ENCODE data around the gene ASTN1.

ASTN1 gene

GRCh38 chr1:176866011-176866714, 298.3 kb downstream of the ASTN1 start:
- H3K79me1 ChIP-seq (ENCODE audit: low read depth, low read length) = no peaks in the 10 kb centered on the region
- no CpG with 5 or more reads among the region's 1 CpG for WGBS, 2 donors (ENCODE audit: extremely low coverage in 2 of 2, insufficient read length in 2 of 2, insufficient replicate concordance in 1 of 2)
- DNase-seq (ENCODE audit: low spot score) = no peak

DNA sequence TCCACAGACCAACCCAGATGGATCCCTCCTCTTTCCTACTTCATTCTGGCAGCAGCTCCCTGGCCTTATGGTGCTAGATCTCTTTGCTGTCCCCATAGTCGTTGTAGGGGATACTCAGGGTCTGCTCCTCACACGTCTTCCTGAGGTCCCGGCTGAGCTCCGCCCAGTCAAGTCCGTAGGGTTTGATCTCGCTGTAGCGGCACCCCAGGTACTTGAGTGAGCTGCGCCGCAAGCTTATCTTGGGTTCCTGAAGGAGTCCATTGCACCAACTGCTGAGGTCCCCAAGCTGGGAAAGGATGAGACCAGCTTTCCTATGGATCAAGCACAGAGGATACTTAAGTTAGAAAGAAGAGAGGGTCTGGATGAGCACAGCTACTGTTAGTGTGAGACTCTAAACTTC, 300.3 kb downstream of the ASTN1 start:
- no peak overlapping the region for H3K9ac ChIP-seq (ENCODE audit: low read depth, low read length, poor library complexity)
- H2AFZ ChIP-seq (ENCODE audit: low read length) = no peak overlapping the region
- WGBS, 2 donors (ENCODE audit: extremely low coverage in 2 of 2, insufficient read length in 2 of 2, insufficient replicate concordance in 1 of 2) = no CpG with 5 or more reads among the region's 9 CpGs

More at GRCh38 chr1:176866011-176866714, 298.3 kb downstream of the ASTN1 start:
- no peak overlapping the region for H3K14ac ChIP-seq (ENCODE audit: low read length)
- no peak overlapping the region for H3K18ac ChIP-seq (ENCODE audit: low read length)
- H4K91ac ChIP-seq (ENCODE audit: low read depth, low read length, poor library complexity) = no peak overlapping the region
- H2BK15ac ChIP-seq (ENCODE audit: low read length) = no peak overlapping the region
- no peak overlapping the region for H3K4me2 ChIP-seq (ENCODE audit: insufficient read depth, low read length, poor library complexity, severe bottlenecking)
- H3K23ac ChIP-seq (ENCODE audit: low read depth, low read length, poor library complexity) = no peak overlapping the region
- H2BK12ac ChIP-seq (ENCODE audit: low read length) = no peak overlapping the region
- H2AFZ ChIP-seq (ENCODE audit: low read length) = no peak overlapping the region
- no peaks in the 10 kb centered on the region for H3K4me1 ChIP-seq (ENCODE audit: control insufficient read depth in 2 of 2, insufficient read depth in 1 of 2, low read depth in 1 of 2, low read length in 2 of 2)
- no peak overlapping the region for H3K4ac ChIP-seq (ENCODE audit: low read length)
- no peak overlapping the region for H2BK5ac ChIP-seq (ENCODE audit: low read length)
- H3K9me3 ChIP-seq (replicated peaks in 1 of 2; ENCODE audit: control insufficient read depth in 2 of 2, insufficient read depth in 1 of 2, low read depth in 1 of 2, low read length in 2 of 2) = no peaks in the 10 kb centered on the region
- H3K4me3 ChIP-seq (ENCODE audit: low read length in 2 of 2) = no peak overlapping the region
- no peaks in the 10 kb centered on the region for H3K36me3 ChIP-seq (replicated peaks in 1 of 2; ENCODE audit: control insufficient read depth in 2 of 2, insufficient read depth in 2 of 2, low read length in 2 of 2)
- no peak overlapping the region for H3K27ac ChIP-seq (replicated peaks; ENCODE audit: low read length)
- H3K9ac ChIP-seq (ENCODE audit: low read depth, low read length, poor library complexity) = no peak overlapping the region
- H4K8ac ChIP-seq (ENCODE audit: low read depth, low read length) = no peak overlapping the region
- no peak overlapping the region for H2BK120ac ChIP-seq (ENCODE audit: low read depth, low read length)
- H2AK5ac ChIP-seq (ENCODE audit: low read depth, low read length) = no peak overlapping the region
- H3K27me3 ChIP-seq (ENCODE audit: control insufficient read depth in 3 of 3, insufficient read depth in 3 of 3, low read depth in 1 of 3, low read length in 3 of 3) = no peaks in the 10 kb centered on the region

DNA sequence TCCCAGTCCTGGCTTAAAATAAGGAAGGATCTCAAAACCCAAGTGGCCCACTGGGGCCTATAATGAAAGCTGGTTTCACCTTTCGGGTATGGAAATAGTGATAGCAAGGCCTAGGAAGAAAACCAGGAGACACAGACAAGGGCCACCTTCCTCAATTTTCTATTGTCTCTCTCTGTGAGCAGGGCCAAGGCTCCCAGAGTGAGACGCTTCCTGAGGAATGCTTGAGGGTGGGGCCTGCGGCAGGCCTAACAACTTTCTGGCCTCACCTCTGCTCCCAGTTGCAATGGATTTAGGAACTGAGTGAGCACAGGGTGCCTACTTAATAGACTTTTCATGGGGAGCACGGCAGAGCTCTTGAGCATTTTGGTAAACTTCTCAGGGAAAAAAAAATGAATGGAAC, 300.9 kb downstream of the ASTN1 start:
- no peaks in the 10 kb centered on the region for H3K36me3 ChIP-seq (replicated peaks in 1 of 2; ENCODE audit: control insufficient read depth in 2 of 2, insufficient read depth in 2 of 2, low read length in 2 of 2)
- no peak overlapping the region for H2BK15ac ChIP-seq (ENCODE audit: low read length)
- no CpG with 5 or more reads among the region's 4 CpGs for WGBS, 2 donors (ENCODE audit: extremely low coverage in 2 of 2, insufficient read length in 2 of 2, insufficient replicate concordance in 1 of 2)
- no peaks in the 10 kb centered on the region for H3K79me1 ChIP-seq (ENCODE audit: low read depth, low read length)
- H2BK12ac ChIP-seq (ENCODE audit: low read length) = no peak overlapping the region
- no peak overlapping the region for H3K4me3 ChIP-seq (ENCODE audit: low read length in 2 of 2)
- H3K18ac ChIP-seq (ENCODE audit: low read length) = no peak overlapping the region
- DNase-seq (ENCODE audit: low spot score) = no peak
- H3K4me1 ChIP-seq (ENCODE audit: control insufficient read depth in 2 of 2, insufficient read depth in 1 of 2, low read depth in 1 of 2, low read length in 2 of 2) = no peaks in the 10 kb centered on the region
- H3K27ac ChIP-seq (replicated peaks; ENCODE audit: low read length) = no peak overlapping the region
- no peak overlapping the region for H2AK5ac ChIP-seq (ENCODE audit: low read depth, low read length)
- no peak overlapping the region for H2BK5ac ChIP-seq (ENCODE audit: low read length)
- H3K4me2 ChIP-seq (ENCODE audit: insufficient read depth, low read length, poor library complexity, severe bottlenecking) = no peak overlapping the region
- no peaks in the 10 kb centered on the region for H3K9me3 ChIP-seq (replicated peaks in 1 of 2; ENCODE audit: control insufficient read depth in 2 of 2, insufficient read depth in 1 of 2, low read depth in 1 of 2, low read length in 2 of 2)
- H3K9ac ChIP-seq (ENCODE audit: low read depth, low read length, poor library complexity) = no peak overlapping the region
- no peak overlapping the region for H4K8ac ChIP-seq (ENCODE audit: low read depth, low read length)
- no peak overlapping the region for H2AFZ ChIP-seq (ENCODE audit: low read length)
- H3K14ac ChIP-seq (ENCODE audit: low read length) = no peak overlapping the region
- H3K23ac ChIP-seq (ENCODE audit: low read depth, low read length, poor library complexity) = no peak overlapping the region
- H3K27me3 ChIP-seq (ENCODE audit: control insufficient read depth in 3 of 3, insufficient read depth in 3 of 3, low read depth in 1 of 3, low read length in 3 of 3) = no peaks in the 10 kb centered on the region
- H2BK120ac ChIP-seq (ENCODE audit: low read depth, low read length) = no peak overlapping the region
- H4K91ac ChIP-seq (ENCODE audit: low read depth, low read length, poor library complexity) = no peak overlapping the region
- no peak overlapping the region for H3K4ac ChIP-seq (ENCODE audit: low read length)

More for the DNA sequence above, 300.3 kb downstream of the ASTN1 start:
- Histone ChIP-seq H4K91ac (ENCODE audit: low read depth, low read length, poor library complexity) (no peak overlapping the region), H3K4me2 (ENCODE audit: insufficient read depth, low read length, poor library complexity, severe bottlenecking) (no peak overlapping the region), H3K4me3 (ENCODE audit: low read length in 2 of 2) (no peak overlapping the region), H3K36me3 (replicated peaks in 1 of 2; ENCODE audit: control insufficient read depth in 2 of 2, insufficient read depth in 2 of 2, low read length in 2 of 2) (no peaks in the 10 kb centered on the region), H3K9me3 (replicated peaks in 1 of 2; ENCODE audit: control insufficient read depth in 2 of 2, insufficient read depth in 1 of 2, low read depth in 1 of 2, low read length in 2 of 2) (no peaks in the 10 kb centered on the region), H3K79me1 (ENCODE audit: low read depth, low read length) (no peaks in the 10 kb centered on the region), H2BK12ac (ENCODE audit: low read length) (no peak overlapping the region), H3K4me1 (ENCODE audit: control insufficient read depth in 2 of 2, insufficient read depth in 1 of 2, low read depth in 1 of 2, low read length in 2 of 2) (no peaks in the 10 kb centered on the region), H3K27ac (replicated peaks; ENCODE audit: low read length) (no peak overlapping the region), H2AK5ac (ENCODE audit: low read depth, low read length) (no peak overlapping the region), H3K18ac (ENCODE audit: low read length) (no peak overlapping the region), H3K14ac (ENCODE audit: low read length) (no peak overlapping the region), H2BK15ac (ENCODE audit: low read length) (no peak overlapping the region), H3K27me3 (ENCODE audit: control insufficient read depth in 3 of 3, insufficient read depth in 3 of 3, low read depth in 1 of 3, low read length in 3 of 3) (no peaks in the 10 kb centered on the region), H2BK120ac (ENCODE audit: low read depth, low read length) (no peak overlapping the region), H3K23ac (ENCODE audit: low read depth, low read length, poor library complexity) (no peak overlapping the region), H3K4ac (ENCODE audit: low read length) (no peak overlapping the region), H2BK5ac (ENCODE audit: low read length) (no peak overlapping the region), H4K8ac (ENCODE audit: low read depth, low read length) (no peak overlapping the region)
- no peak for DNase-seq (ENCODE audit: low spot score)

GRCh38 chr1:176858433-176858916, 306.0 kb downstream of the ASTN1 start:
- Histone ChIP-seq H3K36me3 (replicated peaks in 1 of 2; ENCODE audit: control insufficient read depth in 2 of 2, insufficient read depth in 2 of 2, low read length in 2 of 2) (no peaks in the 10 kb centered on the region), H3K4me3 (ENCODE audit: low read length in 2 of 2) (no peak overlapping the region), H2AK5ac (ENCODE audit: low read depth, low read length) (no peak overlapping the region), H3K14ac (ENCODE audit: low read length) (no peak overlapping the region), H2BK120ac (ENCODE audit: low read depth, low read length) (no peak overlapping the region), H3K79me1 (ENCODE audit: low read depth, low read length) (no peaks in the 10 kb centered on the region), H2BK5ac (ENCODE audit: low read length) (no peak overlapping the region), H2BK15ac (ENCODE audit: low read length) (no peak overlapping the region), H3K4me1 (ENCODE audit: control insufficient read depth in 2 of 2, insufficient read depth in 1 of 2, low read depth in 1 of 2, low read length in 2 of 2) (peaks cover 0 to 2% of the 10 kb centered on the region in 2 donors), H3K18ac (ENCODE audit: low read length) (no peak overlapping the region), H3K4me2 (ENCODE audit: insufficient read depth, low read length, poor library complexity, severe bottlenecking) (no peak overlapping the region), H2BK12ac (ENCODE audit: low read length) (no peak overlapping the region), H3K27ac (replicated peaks; ENCODE audit: low read length) (no peak overlapping the region), H4K8ac (ENCODE audit: low read depth, low read length) (no peak overlapping the region), H4K91ac (ENCODE audit: low read depth, low read length, poor library complexity) (no peak overlapping the region), H3K23ac (ENCODE audit: low read depth, low read length, poor library complexity) (no peak overlapping the region), H3K4ac (ENCODE audit: low read length) (no peak overlapping the region), H2AFZ (ENCODE audit: low read length) (no peak overlapping the region), H3K9ac (ENCODE audit: low read depth, low read length, poor library complexity) (no peak overlapping the region), H3K27me3 (ENCODE audit: control insufficient read depth in 3 of 3, insufficient read depth in 3 of 3, low read depth in 1 of 3, low read length in 3 of 3) (no peaks in the 10 kb centered on the region), H3K9me3 (replicated peaks in 1 of 2; ENCODE audit: control insufficient read depth in 2 of 2, insufficient read depth in 1 of 2, low read depth in 1 of 2, low read length in 2 of 2) (no peaks in the 10 kb centered on the region)
- no peak for DNase-seq (ENCODE audit: low spot score)
- WGBS, 2 donors (ENCODE audit: extremely low coverage in 2 of 2, insufficient read length in 2 of 2, insufficient replicate concordance in 1 of 2) = no CpG with 5 or more reads among the region's 4 CpGs
